ENCODE data around the gene C5.

DNA sequence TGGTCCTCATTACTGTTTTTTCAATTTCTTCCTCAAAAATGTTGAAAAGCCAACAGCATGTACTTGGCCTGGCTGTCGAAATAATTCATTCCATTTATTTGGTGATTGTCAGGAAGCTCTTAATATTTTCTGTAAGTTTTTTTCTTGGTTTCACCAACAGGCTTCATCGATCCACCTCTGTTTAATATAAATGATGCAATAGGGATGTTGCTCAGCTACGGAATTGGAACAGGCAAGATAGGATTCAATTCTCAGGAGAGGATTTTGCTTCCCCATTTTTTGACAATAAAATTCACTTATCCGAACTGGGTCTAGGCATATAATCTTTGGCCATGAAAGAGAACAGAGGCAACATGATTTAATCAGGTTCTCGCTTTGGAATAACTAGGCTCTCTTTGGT lies 30.8 kb downstream of the C5 start:
- TF ChIP-seq, protein P1, sequence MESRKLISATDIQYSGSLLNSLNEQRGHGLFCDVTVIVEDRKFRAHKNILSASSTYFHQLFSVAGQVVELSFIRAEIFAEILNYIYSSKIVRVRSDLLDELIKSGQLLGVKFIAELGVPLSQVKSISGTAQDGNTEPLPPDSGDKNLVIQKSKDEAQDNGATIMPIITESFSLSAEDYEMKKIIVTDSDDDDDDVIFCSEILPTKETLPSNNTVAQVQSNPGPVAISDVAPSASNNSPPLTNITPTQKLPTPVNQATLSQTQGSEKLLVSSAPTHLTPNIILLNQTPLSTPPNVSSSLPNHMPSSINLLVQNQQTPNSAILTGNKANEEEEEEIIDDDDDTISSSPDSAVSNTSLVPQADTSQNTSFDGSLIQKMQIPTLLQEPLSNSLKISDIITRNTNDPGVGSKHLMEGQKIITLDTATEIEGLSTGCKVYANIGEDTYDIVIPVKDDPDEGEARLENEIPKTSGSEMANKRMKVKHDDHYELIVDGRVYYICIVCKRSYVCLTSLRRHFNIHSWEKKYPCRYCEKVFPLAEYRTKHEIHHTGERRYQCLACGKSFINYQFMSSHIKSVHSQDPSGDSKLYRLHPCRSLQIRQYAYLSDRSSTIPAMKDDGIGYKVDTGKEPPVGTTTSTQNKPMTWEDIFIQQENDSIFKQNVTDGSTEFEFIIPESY (IDR thresholded peaks at IDR 0.05; ENCODE audit: extremely low read depth, insufficient replicate concordance, low read length): no peak
- TF ChIP-seq SP1 (IDR thresholded peaks at IDR 0.05; ENCODE audit: low read depth): no peak
- TF ChIP-seq, protein P2, sequence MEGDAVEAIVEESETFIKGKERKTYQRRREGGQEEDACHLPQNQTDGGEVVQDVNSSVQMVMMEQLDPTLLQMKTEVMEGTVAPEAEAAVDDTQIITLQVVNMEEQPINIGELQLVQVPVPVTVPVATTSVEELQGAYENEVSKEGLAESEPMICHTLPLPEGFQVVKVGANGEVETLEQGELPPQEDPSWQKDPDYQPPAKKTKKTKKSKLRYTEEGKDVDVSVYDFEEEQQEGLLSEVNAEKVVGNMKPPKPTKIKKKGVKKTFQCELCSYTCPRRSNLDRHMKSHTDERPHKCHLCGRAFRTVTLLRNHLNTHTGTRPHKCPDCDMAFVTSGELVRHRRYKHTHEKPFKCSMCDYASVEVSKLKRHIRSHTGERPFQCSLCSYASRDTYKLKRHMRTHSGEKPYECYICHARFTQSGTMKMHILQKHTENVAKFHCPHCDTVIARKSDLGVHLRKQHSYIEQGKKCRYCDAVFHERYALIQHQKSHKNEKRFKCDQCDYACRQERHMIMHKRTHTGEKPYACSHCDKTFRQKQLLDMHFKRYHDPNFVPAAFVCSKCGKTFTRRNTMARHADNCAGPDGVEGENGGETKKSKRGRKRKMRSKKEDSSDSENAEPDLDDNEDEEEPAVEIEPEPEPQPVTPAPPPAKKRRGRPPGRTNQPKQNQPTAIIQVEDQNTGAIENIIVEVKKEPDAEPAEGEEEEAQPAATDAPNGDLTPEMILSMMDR (IDR thresholded peaks at IDR 0.05 in 2 of 3, conservative IDR thresholded peaks at IDR 0.05 in 1 of 3; ENCODE audit: borderline replicate concordance in 1 of 3, insufficient read depth in 1 of 3, low read depth in 2 of 3, low read length in 2 of 3): no peak
- TF ChIP-seq SIN3A (IDR thresholded peaks at IDR 0.05; ENCODE audit: low read depth): no peak
- TF ChIP-seq, protein P3, sequence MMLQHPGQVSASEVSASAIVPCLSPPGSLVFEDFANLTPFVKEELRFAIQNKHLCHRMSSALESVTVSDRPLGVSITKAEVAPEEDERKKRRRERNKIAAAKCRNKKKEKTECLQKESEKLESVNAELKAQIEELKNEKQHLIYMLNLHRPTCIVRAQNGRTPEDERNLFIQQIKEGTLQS (IDR thresholded peaks at IDR 0.05): no peak
- no peak for TF ChIP-seq EZH2 (IDR thresholded peaks at IDR 0.05)
- TF ChIP-seq, protein P4, sequence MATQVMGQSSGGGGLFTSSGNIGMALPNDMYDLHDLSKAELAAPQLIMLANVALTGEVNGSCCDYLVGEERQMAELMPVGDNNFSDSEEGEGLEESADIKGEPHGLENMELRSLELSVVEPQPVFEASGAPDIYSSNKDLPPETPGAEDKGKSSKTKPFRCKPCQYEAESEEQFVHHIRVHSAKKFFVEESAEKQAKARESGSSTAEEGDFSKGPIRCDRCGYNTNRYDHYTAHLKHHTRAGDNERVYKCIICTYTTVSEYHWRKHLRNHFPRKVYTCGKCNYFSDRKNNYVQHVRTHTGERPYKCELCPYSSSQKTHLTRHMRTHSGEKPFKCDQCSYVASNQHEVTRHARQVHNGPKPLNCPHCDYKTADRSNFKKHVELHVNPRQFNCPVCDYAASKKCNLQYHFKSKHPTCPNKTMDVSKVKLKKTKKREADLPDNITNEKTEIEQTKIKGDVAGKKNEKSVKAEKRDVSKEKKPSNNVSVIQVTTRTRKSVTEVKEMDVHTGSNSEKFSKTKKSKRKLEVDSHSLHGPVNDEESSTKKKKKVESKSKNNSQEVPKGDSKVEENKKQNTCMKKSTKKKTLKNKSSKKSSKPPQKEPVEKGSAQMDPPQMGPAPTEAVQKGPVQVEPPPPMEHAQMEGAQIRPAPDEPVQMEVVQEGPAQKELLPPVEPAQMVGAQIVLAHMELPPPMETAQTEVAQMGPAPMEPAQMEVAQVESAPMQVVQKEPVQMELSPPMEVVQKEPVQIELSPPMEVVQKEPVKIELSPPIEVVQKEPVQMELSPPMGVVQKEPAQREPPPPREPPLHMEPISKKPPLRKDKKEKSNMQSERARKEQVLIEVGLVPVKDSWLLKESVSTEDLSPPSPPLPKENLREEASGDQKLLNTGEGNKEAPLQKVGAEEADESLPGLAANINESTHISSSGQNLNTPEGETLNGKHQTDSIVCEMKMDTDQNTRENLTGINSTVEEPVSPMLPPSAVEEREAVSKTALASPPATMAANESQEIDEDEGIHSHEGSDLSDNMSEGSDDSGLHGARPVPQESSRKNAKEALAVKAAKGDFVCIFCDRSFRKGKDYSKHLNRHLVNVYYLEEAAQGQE (IDR thresholded peaks at IDR 0.05; ENCODE audit: low read depth): no peak

Measured in HCT116 (cell line).